Cardiac fibroblast (primary cell): Measurements from ENCODE around the gene GRAMD1B.
A peak's percentile ranks its signal among the peaks of the same experiment; 100 is the strongest.

Experiments
- DNase-seq, 2 donors: peaks; one replicate each; pipeline versions ENCODE4 v3.0.0 to v3.0.0-alpha.2; 2010; ENCODE audit warnings: low read depth in 2 of 2
- H3K4me3 ChIP-seq, 2 donors: replicated peaks in 1 of 2; 1 replicate in 1 of 2; 2 replicates in 1 of 2; pipeline ENCODE4 v1.5.1; 2011; ENCODE audit warnings: low read depth in 2 of 2, low read length in 2 of 2, mild to moderate bottlenecking in 2 of 2, moderate library complexity in 1 of 2
- CTCF ChIP-seq: IDR thresholded peaks from one replicate; pipeline ENCODE4 v1.5.1; 2011; ENCODE audit warnings: low read depth, mild to moderate bottlenecking, low read length, inconsistent platforms

GRAMD1B gene

GRCh38 chr11:123544631-123545375 lies 114.7 kb downstream of the GRAMD1B start:
- no peak overlapping the region for H3K4me3 ChIP-seq
- TF ChIP-seq CTCF, result no peak
- no peak for DNase-seq

DNA sequence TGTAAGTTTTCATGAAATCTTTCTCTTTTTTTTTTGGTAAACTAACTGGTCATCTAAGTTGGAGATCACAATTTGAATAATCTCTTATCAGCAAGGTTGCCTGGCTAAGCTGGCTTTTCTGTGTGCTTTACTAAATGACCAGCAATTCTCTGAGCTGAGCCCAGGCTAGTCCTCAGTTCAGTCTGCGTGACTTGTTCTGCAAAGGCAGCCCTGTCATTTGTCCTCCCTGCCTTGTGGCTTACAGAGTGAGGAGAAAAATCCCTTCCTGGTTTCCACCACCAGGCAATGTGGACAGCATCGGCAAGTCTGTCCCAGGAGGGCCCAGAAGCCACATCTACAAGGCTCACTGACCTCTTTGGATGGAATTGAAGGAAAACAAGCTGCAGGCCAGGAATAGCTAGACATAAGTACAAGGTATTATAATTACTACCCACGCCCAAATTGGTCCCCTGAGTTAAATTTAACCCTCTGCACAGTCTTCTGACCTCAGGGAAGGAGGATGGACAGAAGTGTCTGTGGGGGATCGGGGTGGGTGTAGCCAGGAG lies 115.7 kb downstream of the GRAMD1B start:
- DNase-seq, result no peak
- no peak overlapping the region for H3K4me3 ChIP-seq
- no peak for TF ChIP-seq CTCF

DNA sequence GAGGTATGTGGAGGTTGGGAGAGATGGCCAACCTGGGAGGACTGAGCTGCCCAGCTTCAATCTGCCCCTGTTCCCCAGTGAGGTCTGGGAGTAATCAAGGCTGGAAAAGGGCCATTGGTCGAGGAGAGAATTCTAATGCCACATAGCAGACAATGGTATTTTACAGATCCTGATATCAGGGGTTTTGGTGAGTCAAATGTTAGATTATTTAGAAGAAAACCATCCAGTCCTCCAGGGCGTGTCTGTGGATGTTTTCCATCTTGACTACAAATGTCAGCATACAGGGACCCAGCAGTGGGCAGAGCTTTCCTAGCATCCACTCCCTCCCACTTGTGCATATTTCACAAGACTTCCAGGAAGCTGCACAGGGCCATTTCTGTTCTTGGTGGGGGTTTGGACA lies 116.4 kb downstream of the GRAMD1B start:
- DNase-seq, result peak; percentile 69 to 74
- no peak for TF ChIP-seq CTCF
- no peak overlapping the region for H3K4me3 ChIP-seq

GRCh38 chr11:123547180-123547579 lies 117.1 kb downstream of the GRAMD1B start:
- DNase-seq, result no peak
- no peak overlapping the region for H3K4me3 ChIP-seq
- TF ChIP-seq CTCF, result no peak

DNA sequence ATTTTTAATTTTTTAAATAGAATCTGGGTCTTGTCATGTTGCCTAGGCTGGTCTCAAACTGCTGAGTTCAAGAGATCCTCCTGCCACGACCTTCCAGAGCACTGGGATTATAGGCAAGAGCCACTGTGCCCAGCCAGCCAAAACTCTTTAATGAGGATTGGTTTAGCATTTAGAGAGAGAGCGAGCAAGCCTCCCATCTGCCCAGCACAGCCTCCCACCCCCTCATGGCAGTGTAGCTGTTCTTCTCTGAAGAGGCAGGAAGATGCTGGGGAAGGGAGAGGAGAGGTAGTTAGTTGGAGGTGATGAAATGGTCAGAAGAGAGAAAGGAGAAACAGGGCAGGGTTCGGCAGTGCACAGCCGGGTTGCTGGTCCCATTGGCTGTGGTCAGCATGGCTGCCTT lies 118.7 kb downstream of the GRAMD1B start:
- no peak for TF ChIP-seq CTCF
- H3K4me3 ChIP-seq, result no peak overlapping the region
- no peak for DNase-seq

GRCh38 chr11:123549926-123550917 lies 120.2 kb downstream of the GRAMD1B start:
- TF ChIP-seq CTCF, result no peak
- DNase-seq, result peak in 1 of 2 donors; percentile 27

More at GRCh38 chr11:123549926-123550917, 120.2 kb downstream of the GRAMD1B start:
- no peak overlapping the region for H3K4me3 ChIP-seq
